ENCODE data around the gene CRLF2. TPM values are rescaled to one million over a fixed set of nuclear protein-coding genes. Genes with fewer than 3 reads are reported as not detected.

CRLF2 gene
- total and polyA plus RNA-seq, 10 of the 15 experiments (the other 5 are each of a cell fraction or from before 2014, with no cell fraction given), result 2.7 to 7.2 (median 4.5) TPM

GRCh38 chrX:1218286-1218685 lies 5.8 kb upstream of the CRLF2 start:
- ChIA-PET SMC1A (ENCODE audit: uncharacterized antibody, unreplicated experiment) (no interaction called here), POLR2A (no interaction called here), CTCF (no interaction called here), RAD21 (ENCODE audit: unreplicated experiment) (no interaction called here)
- Histone ChIP-seq H3K9ac (ENCODE audit: control insufficient read depth, insufficient read depth, low read length) (no peak overlapping the region), H3K36me3 (ENCODE audit: control insufficient read depth in 2 of 2, insufficient read depth in 2 of 2, low read length in 1 of 2) (no peaks in the 10 kb centered on the region), H3K4me3 (no peak overlapping the region), H3K9me3 (replicated peaks; ENCODE audit: control insufficient read depth, insufficient read depth, low read length) (peaks cover 2% of the 10 kb centered on the region; the same call in 2 of the 3 replicates), H3K4me1 (ENCODE audit: control insufficient read depth, insufficient read depth, low read length) (peaks cover 11% of the 10 kb centered on the region), H3K27me3 (replicated peaks in 1 of 2; ENCODE audit: control insufficient read depth in 2 of 2, insufficient read depth in 2 of 2, low read length in 1 of 2) (no peaks in the 10 kb centered on the region), H3K79me2 (ENCODE audit: control insufficient read depth, insufficient read depth, low read length) (no peaks in the 10 kb centered on the region), H3K27ac (ENCODE audit: control insufficient read depth, insufficient read depth) (no peak overlapping the region), H2AFZ (ENCODE audit: control insufficient read depth, low read depth, low read length) (no peak overlapping the region), H3K4me2 (ENCODE audit: control insufficient read depth, insufficient read depth) (no peak overlapping the region), H4K20me1 (ENCODE audit: control insufficient read depth, insufficient read depth) (no peaks in the 10 kb centered on the region)
- no peak for DNase-seq (ENCODE audit: low read depth, low spot score)
- FAIRE-seq, result no peak
- intact Hi-C loops (cut with micrococcal nuclease; ENCODE audit: unreplicated experiment), result no loop called here
- no peak for TF ChIP-seq SP1 (IDR thresholded peaks at IDR 0.05; ENCODE audit: low read depth, low read length)
- TF ChIP-seq KDM1A (IDR thresholded peaks at IDR 0.05; ENCODE audit: borderline replicate concordance), result no peak
- no peak for TF ChIP-seq IKZF1 (conservative IDR thresholded peaks at IDR 0.05)
- no peak for TF ChIP-seq ZSCAN29 (IDR thresholded peaks at IDR 0.05)
- no peak for TF ChIP-seq ZNF622 (IDR thresholded peaks at IDR 0.05)
- TF ChIP-seq WRNIP1 (IDR thresholded peaks at IDR 0.05; ENCODE audit: borderline replicate concordance, low read depth, low read length), result no peak
- no peak for TF ChIP-seq SMC3 (IDR thresholded peaks at IDR 0.05; ENCODE audit: borderline replicate concordance, low read length)
- TF ChIP-seq DPF2 (IDR thresholded peaks at IDR 0.05), result no peak
- no peak for TF ChIP-seq ZNF274 (IDR thresholded peaks at IDR 0.05; ENCODE audit: insufficient read depth, insufficient read length)
- no peak for TF ChIP-seq ESRRA (IDR thresholded peaks at IDR 0.05; ENCODE audit: low read length)
- WGBS (ENCODE audit: insufficient coverage, insufficient replicate concordance, low lambda C conversion rate, missing lambda C conversion rate), result 49% methylated on average over 4 of the region's 4 CpGs
- no TSS peak for BruUV-seq (replicated peaks)
- in situ Hi-C loops (cut with MboI), result no loop called here
- no peak for ATAC-seq

All from GM12878 (cell line).